NCI-H460 (cell line): Measurements from ENCODE around the gene TMEM170B. TPM values are rescaled to one million over a fixed set of nuclear protein-coding genes. Genes with fewer than 3 reads are reported as not detected.
"Not testable (repeated sequence)": the region's sequence is repeated elsewhere in the genome, so short reads cannot be mapped to it uniquely, and the experiment has no call there.

Source experiments
- DNase-seq: peaks from one replicate; pipeline ENCODE4 v3.0.0-alpha.2; 2016; ENCODE audit warnings: low read depth; ENCODE audit errors: extremely low read depth
- total RNA-seq: library from RNA; depleted of rRNA; stranded (reverse); fragments of >200 nt; shearing (Covaris generic); gene quantifications from 2 replicates; pipeline ENCODE4 v1.2.3, GENCODE V29; 2014

Gene TMEM170B
- total RNA-seq, 1 experiment from 2014 or later = 15.0 TPM

GRCh38 chr6:11527274-11527870, 10.2 kb upstream of the TMEM170B start:
- DNase-seq = no peak

GRCh38 chr6:11528996-11529395, 8.6 kb upstream of the TMEM170B start:
- no peak for DNase-seq

GRCh38 chr6:11532097-11532496, 5.5 kb upstream of the TMEM170B start:
- no peak for DNase-seq

- DNase-seq = no peak
These were observed 3.0 kb upstream of the TMEM170B start for GRCh38 chr6:11534561-11534960.

GRCh38 chr6:11535801-11536230, 1.7 kb upstream of the TMEM170B start:
- peak; percentile 27 for DNase-seq

GRCh38 chr6:11536795-11537194, 754 bp upstream of the TMEM170B start:
- DNase-seq = no peak

GRCh38 chr6:11538052-11538818, 686 bp downstream of the TMEM170B start:
- DNase-seq = no peak

- no peak for DNase-seq
These were observed 1.4 kb downstream of the TMEM170B start for GRCh38 chr6:11538819-11539468.

- no peak for DNase-seq
These were observed 5.3 kb downstream of the TMEM170B start for GRCh38 chr6:11542863-11543262.

GRCh38 chr6:11543919-11544518, 6.5 kb downstream of the TMEM170B start:
- DNase-seq = no peak

- DNase-seq = not testable (repeated sequence)
These were observed 10.3 kb downstream of the TMEM170B start for GRCh38 chr6:11547846-11548245.

- not testable (repeated sequence) for DNase-seq
These were observed 11.0 kb downstream of the TMEM170B start for GRCh38 chr6:11548578-11548977.

GRCh38 chr6:11551053-11551452, 13.5 kb downstream of the TMEM170B start:
- no peak for DNase-seq

GRCh38 chr6:11552442-11552841, 14.9 kb downstream of the TMEM170B start:
- no peak for DNase-seq

GRCh38 chr6:11553824-11554223, 16.3 kb downstream of the TMEM170B start:
- DNase-seq = no peak

- DNase-seq = no peak
These were observed 18.8 kb downstream of the TMEM170B start for GRCh38 chr6:11556309-11556708.

GRCh38 chr6:11563793-11564192, 26.2 kb downstream of the TMEM170B start:
- no peak for DNase-seq

GRCh38 chr6:11566609-11567008, 29.1 kb downstream of the TMEM170B start:
- no peak for DNase-seq

GRCh38 chr6:11571073-11571472, 33.5 kb downstream of the TMEM170B start:
- DNase-seq = no peak

- peak; percentile 86 for DNase-seq
These were observed 38.0 kb downstream of the TMEM170B start for GRCh38 chr6:11575408-11576033.
